ENCODE data around the gene MXI1. TPM values are rescaled to one million over a fixed set of nuclear protein-coding genes. Genes with fewer than 3 reads are reported as not detected.

The MXI1 gene
- total and polyA plus RNA-seq, 4 donors: 72.3 to 121 (median 90.2) TPM

GRCh38 chr10:110209926-110210673 is 2.7 kb downstream of the MXI1 start:
- Histone ChIP-seq H3K27me3 (ENCODE audit: control insufficient read depth in 1 of 2, insufficient read depth in 2 of 2, low read length in 1 of 2) (no peaks in the 10 kb centered on the region), H3K27ac (ENCODE audit: low read depth in 1 of 2, low read length in 2 of 2) (peak overlapping the region; percentile 90 to 91), H3K4me3 (ENCODE audit: low read length in 2 of 2) (peak overlapping the region; percentile 61 to 84), H3K36me3 (ENCODE audit: control insufficient read depth in 1 of 2, insufficient read depth in 2 of 2, low read length in 1 of 2) (no peaks in the 10 kb centered on the region), H3K9me3 (ENCODE audit: control insufficient read depth, low read length) (no peaks in the 10 kb centered on the region), H3K4me1 (ENCODE audit: control insufficient read depth in 1 of 2, insufficient read depth in 2 of 2, low read length in 2 of 2) (peaks cover 0 to 5% of the 10 kb centered on the region in 2 donors)
- ATAC-seq (ENCODE audit: low FRiP score): peak; percentile 68
- intact Hi-C loops (cut with DNase I): loop anchor here in 1 of 2 donors (1.0 to 5.0 kb wide), 3 partner anchors 17 to 73 kb away; no protein-coding TSS in a partner anchor
- DNase-seq: peak; percentile 74 to 85
- 0% methylated on average over 50 to 63 of the region's 63 CpGs for WGBS, 2 donors

GRCh38 chr10:110210674-110211464 is 3.5 kb downstream of the MXI1 start:
- intact Hi-C loops (cut with DNase I): loop anchor here (1.0 kb wide), 2 partner anchors 10 to 16 kb away; no protein-coding TSS in a partner anchor
- 0 to 1% methylated on average over 61 of the region's 61 CpGs for WGBS, 2 donors
- no peaks in the 10 kb centered on the region for H3K27me3 ChIP-seq (ENCODE audit: control insufficient read depth in 1 of 2, insufficient read depth in 2 of 2, low read length in 1 of 2)
- ATAC-seq (ENCODE audit: low FRiP score) (peak; percentile 90), DNase-seq (peak; percentile 97 to 99)
- H3K36me3 ChIP-seq (ENCODE audit: control insufficient read depth in 1 of 2, insufficient read depth in 2 of 2, low read length in 1 of 2): no peaks in the 10 kb centered on the region
- H3K4me1 ChIP-seq (ENCODE audit: control insufficient read depth in 1 of 2, insufficient read depth in 2 of 2, low read length in 2 of 2): peaks cover 2 to 5% of the 10 kb centered on the region in 2 donors
- no peaks in the 10 kb centered on the region for H3K9me3 ChIP-seq (ENCODE audit: control insufficient read depth, low read length)
- H3K4me3 ChIP-seq (ENCODE audit: low read length in 2 of 2): peak overlapping the region; percentile 63 to 84
- H3K27ac ChIP-seq (ENCODE audit: low read depth in 1 of 2, low read length in 2 of 2): peak overlapping the region; percentile 86 to 91

GRCh38 chr10:110211465-110211843 is 4.0 kb downstream of the MXI1 start:
- H3K27ac ChIP-seq (ENCODE audit: low read depth in 1 of 2, low read length in 2 of 2): peak overlapping the region; percentile 10 to 86
- H3K27me3 ChIP-seq (ENCODE audit: control insufficient read depth in 1 of 2, insufficient read depth in 2 of 2, low read length in 1 of 2): no peaks in the 10 kb centered on the region
- peaks cover 5 to 7% of the 10 kb centered on the region in 2 donors for H3K4me1 ChIP-seq (ENCODE audit: control insufficient read depth in 1 of 2, insufficient read depth in 2 of 2, low read length in 2 of 2)
- H3K9me3 ChIP-seq (ENCODE audit: control insufficient read depth, low read length): no peaks in the 10 kb centered on the region
- no peak for DNase-seq
- H3K4me3 ChIP-seq (ENCODE audit: low read length in 2 of 2): peak overlapping the region; percentile 35 to 63
- intact Hi-C loops (cut with DNase I): loop anchor here in 1 of 2 donors (1.0 kb wide), 1 partner anchor 10 kb away; no protein-coding TSS in a partner anchor
- H3K36me3 ChIP-seq (ENCODE audit: control insufficient read depth in 1 of 2, insufficient read depth in 2 of 2, low read length in 1 of 2): no peaks in the 10 kb centered on the region
- 4% methylated on average over 10 of the region's 10 CpGs for WGBS, 2 donors
- ATAC-seq (ENCODE audit: low FRiP score): peak; percentile 1

- peak in 1 of 2 donors; percentile 67 for DNase-seq
- H3K27ac ChIP-seq (ENCODE audit: low read depth in 1 of 2, low read length in 2 of 2): peak overlapping the region in 1 of 2 donors; percentile 47
- WGBS, 2 donors: 85 to 90% methylated on average over 5 of the region's 5 CpGs
- H3K4me1 ChIP-seq (ENCODE audit: control insufficient read depth in 1 of 2, insufficient read depth in 2 of 2, low read length in 2 of 2): peaks cover 5 to 7% of the 10 kb centered on the region in 2 donors
- no peak for ATAC-seq (ENCODE audit: low FRiP score)
- no peaks in the 10 kb centered on the region for H3K9me3 ChIP-seq (ENCODE audit: control insufficient read depth, low read length)
- intact Hi-C loops (cut with DNase I): no loop called here
- H3K27me3 ChIP-seq (ENCODE audit: control insufficient read depth in 1 of 2, insufficient read depth in 2 of 2, low read length in 1 of 2): no peaks in the 10 kb centered on the region
- no peak overlapping the region for H3K4me3 ChIP-seq (ENCODE audit: low read length in 2 of 2)
- H3K36me3 ChIP-seq (ENCODE audit: control insufficient read depth in 1 of 2, insufficient read depth in 2 of 2, low read length in 1 of 2): no peaks in the 10 kb centered on the region
Measured at GRCh38 chr10:110212119-110213006, 5.0 kb downstream of the MXI1 start.

GRCh38 chr10:110214371-110214826 is 7.0 kb downstream of the MXI1 start:
- intact Hi-C loops (cut with DNase I): no loop called here
- WGBS, 2 donors: 5 to 9% methylated on average over 3 of the region's 3 CpGs
- peak overlapping the region in 1 of 2 donors; percentile 28 for H3K27ac ChIP-seq (ENCODE audit: low read depth in 1 of 2, low read length in 2 of 2)
- DNase-seq (no peak), ATAC-seq (ENCODE audit: low FRiP score) (no peak)
- no peaks in the 10 kb centered on the region for H3K36me3 ChIP-seq (ENCODE audit: control insufficient read depth in 1 of 2, insufficient read depth in 2 of 2, low read length in 1 of 2)
- no peak overlapping the region for H3K4me3 ChIP-seq (ENCODE audit: low read length in 2 of 2)
- no peaks in the 10 kb centered on the region for H3K9me3 ChIP-seq (ENCODE audit: control insufficient read depth, low read length)
- H3K27me3 ChIP-seq (ENCODE audit: control insufficient read depth in 1 of 2, insufficient read depth in 2 of 2, low read length in 1 of 2): no peaks in the 10 kb centered on the region
- peaks cover 5 to 7% of the 10 kb centered on the region in 2 donors for H3K4me1 ChIP-seq (ENCODE audit: control insufficient read depth in 1 of 2, insufficient read depth in 2 of 2, low read length in 2 of 2)

GRCh38 chr10:110215286-110216170 is 8.1 kb downstream of the MXI1 start:
- intact Hi-C loops (cut with DNase I): no loop called here
- Histone ChIP-seq H3K27me3 (ENCODE audit: control insufficient read depth in 1 of 2, insufficient read depth in 2 of 2, low read length in 1 of 2) (no peaks in the 10 kb centered on the region), H3K36me3 (ENCODE audit: control insufficient read depth in 1 of 2, insufficient read depth in 2 of 2, low read length in 1 of 2) (no peaks in the 10 kb centered on the region), H3K9me3 (ENCODE audit: control insufficient read depth, low read length) (no peaks in the 10 kb centered on the region), H3K4me3 (ENCODE audit: low read length in 2 of 2) (no peak overlapping the region), H3K4me1 (ENCODE audit: control insufficient read depth in 1 of 2, insufficient read depth in 2 of 2, low read length in 2 of 2) (peaks cover 5 to 11% of the 10 kb centered on the region in 2 donors), H3K27ac (ENCODE audit: low read depth in 1 of 2, low read length in 2 of 2) (peak overlapping the region in 1 of 2 donors; percentile 46)
- 71 to 77% methylated on average over 5 of the region's 5 CpGs for WGBS, 2 donors
- DNase-seq: no peak
- no peak for ATAC-seq (ENCODE audit: low FRiP score)

GRCh38 chr10:110216240-110216639 is 8.8 kb downstream of the MXI1 start:
- DNase-seq (no peak), ATAC-seq (ENCODE audit: low FRiP score) (no peak)
- H3K4me1 ChIP-seq (ENCODE audit: control insufficient read depth in 1 of 2, insufficient read depth in 2 of 2, low read length in 2 of 2): peaks cover 9 to 11% of the 10 kb centered on the region in 2 donors
- H3K27me3 ChIP-seq (ENCODE audit: control insufficient read depth in 1 of 2, insufficient read depth in 2 of 2, low read length in 1 of 2): no peaks in the 10 kb centered on the region
- no peaks in the 10 kb centered on the region for H3K9me3 ChIP-seq (ENCODE audit: control insufficient read depth, low read length)
- H3K27ac ChIP-seq (ENCODE audit: low read depth in 1 of 2, low read length in 2 of 2): peak overlapping the region in 1 of 2 donors; percentile 55
- intact Hi-C loops (cut with DNase I): no loop called here
- no peak overlapping the region for H3K4me3 ChIP-seq (ENCODE audit: low read length in 2 of 2)
- H3K36me3 ChIP-seq (ENCODE audit: control insufficient read depth in 1 of 2, insufficient read depth in 2 of 2, low read length in 1 of 2): no peaks in the 10 kb centered on the region
